ENCODE results near the gene CBLIF. TPM values are rescaled to one million over a fixed set of nuclear protein-coding genes. Genes with fewer than 3 reads are reported as not detected.

Gene CBLIF
- total and polyA plus RNA-seq, 2 experiments from 2014 or later, result not detected

DNA sequence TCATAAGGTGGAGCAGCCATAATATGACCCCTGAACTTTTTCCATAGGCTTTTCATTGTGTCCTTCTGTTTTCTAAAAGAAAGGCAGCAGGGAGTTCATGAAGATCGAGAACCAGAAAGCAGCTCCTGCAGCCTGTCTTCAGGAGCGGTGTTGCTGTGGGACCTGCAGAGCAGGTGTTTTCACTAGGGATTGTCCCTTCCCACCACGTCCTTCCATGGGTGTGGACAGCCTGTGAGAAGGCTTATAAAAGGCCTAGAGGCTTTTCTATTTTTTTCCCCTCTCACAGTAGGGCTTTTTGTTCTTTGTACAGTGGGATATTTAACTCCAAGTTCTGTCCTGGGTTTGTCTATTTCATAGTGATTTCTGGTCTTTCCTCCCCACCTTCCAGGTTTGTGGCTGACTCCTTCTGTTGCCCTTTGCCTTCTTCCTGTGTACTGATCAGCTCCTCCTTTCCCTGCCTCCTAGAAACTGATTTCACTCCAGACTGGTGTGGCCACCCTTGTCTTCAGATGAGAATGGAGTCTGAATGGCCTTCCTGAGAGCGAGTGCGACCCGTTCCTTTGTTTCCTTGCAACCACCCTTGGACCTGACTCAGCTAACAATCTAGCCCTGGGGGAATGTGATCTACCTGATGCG lies 44.8 kb downstream of the CBLIF start:
- Histone ChIP-seq H3K27me3 (replicated peaks; ENCODE audit: insufficient read depth) (no peaks in the 10 kb centered on the region), H3K9me3 (ENCODE audit: low read depth) (no peaks in the 10 kb centered on the region), H3F3A (ENCODE audit: insufficient read depth) (peaks cover 13% of the 10 kb centered on the region; the same call in 1 of the 2 replicates), H3K4me2 (ENCODE audit: unreplicated experiment) (no peak overlapping the region), H3K9ac (no peak overlapping the region), H2AFZ (no peak overlapping the region), H4K20me1 (ENCODE audit: insufficient read depth) (no peaks in the 10 kb centered on the region), H3K36me3 (ENCODE audit: low read depth) (no peaks in the 10 kb centered on the region), H3K4me3 (no peak overlapping the region), H3K4me1 (ENCODE audit: insufficient read depth) (no peaks in the 10 kb centered on the region), H3K9me2 (ENCODE audit: insufficient read depth) (no peaks in the 10 kb centered on the region), H3K79me2 (ENCODE audit: insufficient read depth) (no peaks in the 10 kb centered on the region), H3K27ac (no peak overlapping the region)
- in situ Hi-C loops (cut with MboI), result loop anchor here (10.0 kb wide), 1 partner anchor 46 kb away; the partner anchor contains the start of gene STX3
- no peak for DNase-seq
- TF ChIP-seq EZH2 (IDR thresholded peaks at IDR 0.05; ENCODE audit: insufficient read depth, poor library complexity, severe bottlenecking), result no peak
- no peak for TF ChIP-seq EZH2phosphoT487 (IDR thresholded peaks at IDR 0.05; ENCODE audit: insufficient read depth, low read depth)
- WGBS, 2 experiments (ENCODE audit: low coverage in 1 of 2, low lambda C conversion rate in 2 of 2, missing lambda C conversion rate in 2 of 2), result 91 to 92% methylated on average over 7 of the region's 7 CpGs

GRCh38 chr11:59794417-59794816 lies 50.9 kb downstream of the CBLIF start:
- in situ Hi-C loops (cut with MboI), result loop anchor here (10.0 kb wide), 1 partner anchor 260 kb away; no protein-coding TSS in a partner anchor
- Histone ChIP-seq H2AFZ (no peak overlapping the region), H3K4me2 (ENCODE audit: unreplicated experiment) (no peak overlapping the region), H3K36me3 (ENCODE audit: low read depth) (no peaks in the 10 kb centered on the region), H3K9ac (no peak overlapping the region), H3K4me3 (no peak overlapping the region), H3K27me3 (replicated peaks; ENCODE audit: insufficient read depth) (no peaks in the 10 kb centered on the region), H3K27ac (no peak overlapping the region), H3K9me2 (ENCODE audit: insufficient read depth) (no peaks in the 10 kb centered on the region), H3F3A (ENCODE audit: insufficient read depth) (no peaks in the 10 kb centered on the region), H3K9me3 (ENCODE audit: low read depth) (no peaks in the 10 kb centered on the region), H3K79me2 (ENCODE audit: insufficient read depth) (no peaks in the 10 kb centered on the region), H3K4me1 (ENCODE audit: insufficient read depth) (no peaks in the 10 kb centered on the region), H4K20me1 (ENCODE audit: insufficient read depth) (no peaks in the 10 kb centered on the region)
- TF ChIP-seq EZH2phosphoT487 (IDR thresholded peaks at IDR 0.05; ENCODE audit: insufficient read depth, low read depth) (no peak), EZH2 (IDR thresholded peaks at IDR 0.05; ENCODE audit: insufficient read depth, poor library complexity, severe bottlenecking) (no peak)
- no peak for DNase-seq
- WGBS, 2 experiments (ENCODE audit: low coverage in 1 of 2, low lambda C conversion rate in 2 of 2, missing lambda C conversion rate in 2 of 2), result 94% methylated on average over 3 of the region's 3 CpGs

GRCh38 chr11:59792507-59792906 lies 52.8 kb downstream of the CBLIF start:
- Histone ChIP-seq H4K20me1 (ENCODE audit: insufficient read depth) (no peaks in the 10 kb centered on the region), H2AFZ (no peak overlapping the region), H3K36me3 (ENCODE audit: low read depth) (0 out of 2 replicates have a peak, but pooled peaks cover 4% of the 10 kb centered on the region), H3K79me2 (ENCODE audit: insufficient read depth) (no peaks in the 10 kb centered on the region), H3K27ac (no peak overlapping the region), H3K4me3 (no peak overlapping the region), H3F3A (ENCODE audit: insufficient read depth) (peaks cover 7% of the 10 kb centered on the region), H3K4me2 (ENCODE audit: unreplicated experiment) (no peak overlapping the region), H3K4me1 (ENCODE audit: insufficient read depth) (peaks cover 12% of the 10 kb centered on the region), H3K9me2 (ENCODE audit: insufficient read depth) (no peaks in the 10 kb centered on the region), H3K9me3 (ENCODE audit: low read depth) (no peaks in the 10 kb centered on the region), H3K9ac (no peak overlapping the region), H3K27me3 (replicated peaks; ENCODE audit: insufficient read depth) (no peaks in the 10 kb centered on the region)
- in situ Hi-C loops (cut with MboI), result loop anchor here (10.0 kb wide), 1 partner anchor 258 kb away; no protein-coding TSS in a partner anchor
- DNase-seq, result no peak
- TF ChIP-seq EZH2phosphoT487 (IDR thresholded peaks at IDR 0.05; ENCODE audit: insufficient read depth, low read depth), result no peak
- no peak for TF ChIP-seq EZH2 (IDR thresholded peaks at IDR 0.05; ENCODE audit: insufficient read depth, poor library complexity, severe bottlenecking)
- 95 to 97% methylated on average over 1 of the region's 1 CpG for WGBS, 2 experiments (ENCODE audit: low coverage in 1 of 2, low lambda C conversion rate in 2 of 2, missing lambda C conversion rate in 2 of 2)

DNA sequence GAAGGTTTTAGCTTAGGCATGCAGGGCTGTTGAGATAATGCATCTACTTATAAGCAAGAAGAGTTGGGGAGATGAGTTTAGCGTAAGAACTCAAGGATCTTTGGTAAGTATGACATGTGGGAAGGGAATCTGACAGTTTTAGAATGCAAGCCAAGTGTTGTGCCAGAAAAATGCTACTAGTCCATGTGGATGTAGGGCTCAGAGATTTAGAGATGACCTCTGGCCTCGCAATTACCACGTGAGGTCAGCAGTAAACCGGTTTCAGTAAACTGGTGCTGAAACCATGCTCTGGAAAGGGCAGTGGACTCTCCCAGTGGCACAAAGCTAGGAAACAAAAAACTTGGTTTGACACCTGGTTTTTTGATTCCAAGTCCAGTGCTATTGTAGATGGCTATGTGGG lies 53.7 kb downstream of the CBLIF start:
- H3K27me3 ChIP-seq (replicated peaks; ENCODE audit: insufficient read depth), result no peaks in the 10 kb centered on the region
- H4K20me1 ChIP-seq (ENCODE audit: insufficient read depth), result no peaks in the 10 kb centered on the region
- no peak overlapping the region for H2AFZ ChIP-seq
- no peaks in the 10 kb centered on the region for H3K79me2 ChIP-seq (ENCODE audit: insufficient read depth)
- H3K4me2 ChIP-seq (ENCODE audit: unreplicated experiment), result no peak overlapping the region
- in situ Hi-C loops (cut with MboI), result loop anchor here (10.0 kb wide), 1 partner anchor 257 kb away; no protein-coding TSS in a partner anchor
- WGBS, 2 experiments (ENCODE audit: low coverage in 1 of 2, low lambda C conversion rate in 2 of 2, missing lambda C conversion rate in 2 of 2), result 79 to 81% methylated on average over 4 of the region's 4 CpGs
- TF ChIP-seq EZH2phosphoT487 (IDR thresholded peaks at IDR 0.05; ENCODE audit: insufficient read depth, low read depth) (no peak), EZH2 (IDR thresholded peaks at IDR 0.05; ENCODE audit: insufficient read depth, poor library complexity, severe bottlenecking) (no peak)
- DNase-seq, result no peak
- H3K9me3 ChIP-seq (ENCODE audit: low read depth), result no peaks in the 10 kb centered on the region
- peaks cover 14% of the 10 kb centered on the region for H3F3A ChIP-seq (ENCODE audit: insufficient read depth)
- H3K4me1 ChIP-seq (ENCODE audit: insufficient read depth), result peaks cover 20% of the 10 kb centered on the region
- no peak overlapping the region for H3K9ac ChIP-seq
- H3K36me3 ChIP-seq (ENCODE audit: low read depth), result 0 out of 2 replicates have a peak, but pooled peaks cover 4% of the 10 kb centered on the region
- H3K9me2 ChIP-seq (ENCODE audit: insufficient read depth), result no peaks in the 10 kb centered on the region
- H3K4me3 ChIP-seq, result no peak overlapping the region
- no peak overlapping the region for H3K27ac ChIP-seq

Measured in GM23248 (cell line).